GM19467 (cell line): ENCODE data around the gene TLR5.
A peak's percentile ranks its signal among the peaks of the same experiment; 100 is the strongest.
"Not testable (repeated sequence)": the region's sequence is repeated elsewhere in the genome, so short reads cannot be mapped to it uniquely, and the experiment has no call there.

Source experiments
- ATAC-seq: cut with Tn5 transposase; IDR thresholded peaks from one replicate; pipeline ENCODE4 v1.9.1; 2021; ENCODE audit warnings: mild to moderate bottlenecking, moderate library complexity; ENCODE audit not compliant: unreplicated experiment

The TLR5 gene

DNA sequence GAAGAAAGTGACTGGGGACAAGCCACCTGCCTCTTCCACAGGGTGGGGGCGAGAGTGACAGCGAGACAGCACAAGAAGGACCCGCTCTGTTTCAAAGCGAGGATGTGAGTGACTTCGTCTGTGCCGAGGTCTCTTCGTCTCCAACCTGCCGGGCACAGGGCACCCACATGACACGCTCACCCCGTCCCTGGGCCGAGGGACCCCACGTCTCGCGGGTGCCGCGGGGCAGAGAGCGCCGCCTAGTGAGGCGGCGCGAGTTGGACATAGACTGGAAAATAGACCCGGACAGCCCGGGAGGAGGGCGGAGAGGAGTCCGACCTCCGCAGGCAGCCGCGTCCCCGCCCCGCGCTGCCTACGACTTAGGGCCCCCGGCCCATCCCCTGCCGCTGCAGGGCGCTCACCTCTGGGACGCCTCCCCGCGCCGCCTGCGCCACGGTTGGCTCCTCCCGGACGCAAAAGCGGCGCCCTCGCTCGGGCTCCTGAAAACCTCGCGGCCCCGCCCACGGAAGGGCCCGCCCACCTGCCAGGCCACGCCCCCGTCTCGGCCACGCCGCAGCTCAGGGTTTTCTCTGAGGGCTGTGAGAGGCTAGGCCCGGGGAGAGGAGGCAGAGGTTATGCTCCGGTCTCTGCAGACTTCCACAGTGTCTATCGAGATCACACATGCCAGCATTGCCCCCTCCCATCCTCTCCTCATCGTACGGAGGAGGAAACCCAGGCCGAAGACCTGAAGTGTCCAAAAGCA lies at the start of gene TLR5:
Gene TLR5 (minus strand): TSS at position 454 of the 742 bp plus-strand sequence. CDS start 30,217 bp downstream, outside the sequence.
- peak; percentile 92 for ATAC-seq

GRCh38 chr1:223189903-223190724 lies 47.1 kb upstream of the TLR5 start:
- ATAC-seq = no peak

DNA sequence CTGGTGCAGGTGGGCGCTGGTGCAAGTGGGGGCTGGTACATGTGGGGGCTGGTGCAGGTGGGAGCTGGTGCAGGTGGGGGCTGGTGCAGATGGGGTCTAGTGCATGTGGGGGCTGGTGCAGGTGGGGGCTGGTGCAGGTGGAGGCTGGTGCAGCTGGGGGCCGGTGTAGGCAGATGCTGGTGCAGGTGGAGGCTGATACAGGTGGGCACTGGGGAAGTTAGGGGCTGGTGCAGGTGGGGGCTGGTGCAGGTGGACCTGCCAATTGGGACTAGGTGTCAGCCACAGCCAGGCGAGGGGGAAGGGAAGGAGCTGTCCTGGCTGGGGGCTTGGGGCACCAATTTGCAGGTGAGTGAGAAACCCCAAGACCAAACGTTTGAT lies 46.5 kb upstream of the TLR5 start:
- no peak for ATAC-seq

- ATAC-seq = no peak
Observed at GRCh38 chr1:223188618-223189356, 45.7 kb upstream of the TLR5 start.

DNA sequence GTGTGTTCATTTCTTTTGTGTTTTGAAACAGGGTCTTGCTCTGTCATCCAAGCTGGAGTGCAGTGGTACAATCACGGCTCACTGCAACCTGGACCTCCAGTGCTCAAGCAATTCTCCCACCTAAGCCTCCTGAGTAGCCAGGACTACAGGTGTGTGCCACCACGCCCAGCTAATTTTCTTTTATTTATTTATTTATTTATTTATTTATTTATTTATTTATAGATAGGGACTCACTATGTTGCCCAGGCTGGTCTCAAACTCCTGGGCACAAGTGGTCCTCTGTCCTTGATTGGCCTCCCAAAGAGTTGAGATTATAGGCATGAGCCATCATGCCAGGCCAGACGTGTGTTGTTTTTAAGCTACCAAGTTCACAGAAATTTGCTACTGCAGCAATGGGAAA lies 43.8 kb upstream of the TLR5 start:
- no peak for ATAC-seq

DNA sequence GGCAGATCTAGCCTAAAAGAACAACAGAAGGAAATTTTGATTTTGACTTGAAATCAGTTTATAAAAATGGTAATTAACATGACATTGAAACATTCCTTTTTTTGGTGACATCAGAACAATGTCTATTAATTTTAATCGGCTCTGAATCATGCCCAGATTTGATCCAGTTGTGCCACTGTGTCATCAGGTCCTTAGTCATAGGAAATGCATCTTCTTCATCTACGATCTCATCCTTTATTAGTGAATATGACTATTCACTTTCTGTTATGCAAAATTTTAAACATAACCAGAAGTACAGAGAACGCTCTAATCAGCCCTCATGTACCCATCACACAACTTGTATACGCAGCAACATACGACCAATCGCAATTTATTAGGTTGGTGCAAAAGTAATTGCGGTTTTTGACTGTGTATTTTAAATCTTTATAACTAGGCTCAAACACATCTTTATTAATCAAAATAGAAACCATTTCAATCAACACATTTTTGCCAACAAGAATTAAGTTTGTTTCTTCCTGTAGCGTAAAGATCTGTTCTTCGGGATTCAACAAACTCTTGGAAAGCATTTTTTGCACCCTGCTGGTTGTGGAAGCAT lies 40.3 kb upstream of the TLR5 start:
- ATAC-seq = no peak

DNA sequence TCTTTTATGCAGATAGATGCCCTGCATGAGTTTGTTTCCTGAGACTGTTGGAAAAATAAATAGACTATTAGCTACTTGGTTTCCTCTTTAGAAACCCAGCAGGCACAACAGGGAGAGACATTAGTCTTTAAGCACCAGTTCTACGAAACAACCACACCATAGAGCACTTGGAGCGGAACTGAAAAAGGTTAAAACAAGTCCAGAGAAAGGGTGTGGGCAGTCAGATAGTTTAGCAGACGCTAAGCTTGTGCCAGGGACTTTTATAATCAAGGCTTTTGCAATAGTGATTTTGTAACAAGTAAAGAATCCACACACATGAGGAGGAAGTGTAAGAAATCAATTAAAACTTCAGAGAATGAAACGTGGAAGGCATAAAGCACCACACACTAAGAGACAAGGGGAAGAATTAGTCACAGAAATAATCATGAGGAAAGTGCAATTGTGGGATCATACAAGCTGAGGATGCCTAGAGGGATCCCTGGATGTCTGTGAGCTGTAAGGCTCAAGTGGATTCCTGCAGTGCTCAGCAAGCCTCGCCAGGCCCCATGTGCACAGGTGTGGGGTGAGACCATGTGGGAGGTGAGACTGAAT lies 37.8 kb upstream of the TLR5 start:
- ATAC-seq = no peak

- ATAC-seq = no peak
Observed at GRCh38 chr1:223179786-223180185, 36.7 kb upstream of the TLR5 start.

- no peak for ATAC-seq
Observed at GRCh38 chr1:223179280-223179679, 36.2 kb upstream of the TLR5 start.

DNA sequence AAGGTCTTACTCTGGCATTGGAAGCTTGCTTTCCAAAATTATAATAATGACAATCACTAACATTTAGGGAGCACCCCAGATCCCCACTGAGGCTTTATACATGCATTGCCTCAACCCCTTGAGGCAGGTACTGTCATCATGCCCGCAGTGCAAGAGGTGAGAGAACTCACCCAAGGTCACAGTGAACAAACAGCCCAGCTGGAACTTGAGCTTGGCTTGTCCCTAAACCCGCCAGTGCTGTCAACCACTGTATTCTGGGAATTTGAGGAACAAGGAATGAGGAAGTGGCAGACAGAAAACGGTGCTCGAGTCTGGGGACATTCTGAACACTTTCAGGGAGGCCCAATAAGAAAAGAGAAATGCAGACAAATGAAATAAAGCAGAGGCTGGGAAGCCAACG lies 34.6 kb upstream of the TLR5 start:
- ATAC-seq = no peak

GRCh38 chr1:223176437-223176836 lies 33.4 kb upstream of the TLR5 start:
- no peak for ATAC-seq

- ATAC-seq = no peak
Observed at GRCh38 chr1:223175633-223176032, 32.6 kb upstream of the TLR5 start.

- no peak for ATAC-seq
Observed at GRCh38 chr1:223175032-223175431, 32.0 kb upstream of the TLR5 start.

DNA sequence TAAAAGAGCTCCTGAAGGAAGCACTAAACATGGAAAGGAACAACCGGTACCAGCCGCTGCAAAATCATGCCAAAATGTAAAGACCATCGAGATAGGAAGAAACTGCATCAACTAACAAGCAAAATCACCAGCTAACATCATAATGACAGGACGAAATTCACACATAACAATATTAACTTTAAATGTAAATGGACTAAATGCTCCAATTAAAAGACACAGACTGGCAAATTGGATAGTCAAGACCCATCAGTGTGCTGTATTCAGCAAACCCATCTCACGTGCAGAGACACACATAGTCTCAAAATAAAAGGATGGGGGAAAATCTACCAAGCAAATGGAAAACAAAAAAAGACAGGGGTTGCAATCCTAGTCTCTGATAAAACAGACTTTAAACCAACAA lies 26.4 kb upstream of the TLR5 start:
- not testable (repeated sequence) for ATAC-seq

DNA sequence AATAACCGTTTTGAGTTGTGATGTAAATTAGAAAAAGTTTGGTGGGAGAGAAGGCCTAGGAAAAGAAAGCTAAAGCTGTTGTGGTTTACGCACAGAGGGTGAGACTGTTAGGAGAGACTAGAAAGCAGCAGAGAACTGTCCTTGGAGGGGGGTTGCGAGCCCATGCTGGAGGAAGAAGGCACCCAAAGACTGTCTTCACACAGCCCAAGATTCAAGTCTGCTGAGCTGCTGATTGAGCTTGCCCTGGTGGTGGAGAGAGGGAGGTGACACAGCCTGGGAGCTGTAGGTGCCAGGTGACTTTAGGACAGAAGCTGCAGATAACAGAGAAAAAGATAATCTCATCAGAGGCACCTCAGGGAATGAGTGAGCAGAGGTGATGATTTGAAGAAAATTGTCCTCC lies 18.3 kb upstream of the TLR5 start:
- no peak for ATAC-seq

DNA sequence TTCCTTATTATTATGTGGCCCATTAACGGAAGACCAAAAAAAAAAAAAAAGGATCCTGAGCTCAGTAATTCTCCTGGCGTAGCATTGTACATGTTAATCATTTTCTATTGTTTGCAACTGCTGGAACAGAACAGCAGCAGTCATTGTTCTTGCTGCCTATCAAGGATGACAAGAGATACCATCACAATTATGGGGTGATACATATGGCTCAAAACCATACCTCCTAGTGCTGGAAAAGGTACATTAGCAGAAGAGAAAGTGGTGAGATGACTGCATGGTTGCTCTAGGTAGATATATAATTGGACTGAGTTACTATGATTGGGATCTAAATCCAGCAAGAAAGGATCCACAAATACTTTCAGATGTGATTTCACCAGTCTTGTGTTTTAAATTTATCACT lies 13.3 kb upstream of the TLR5 start:
- no peak for ATAC-seq

DNA sequence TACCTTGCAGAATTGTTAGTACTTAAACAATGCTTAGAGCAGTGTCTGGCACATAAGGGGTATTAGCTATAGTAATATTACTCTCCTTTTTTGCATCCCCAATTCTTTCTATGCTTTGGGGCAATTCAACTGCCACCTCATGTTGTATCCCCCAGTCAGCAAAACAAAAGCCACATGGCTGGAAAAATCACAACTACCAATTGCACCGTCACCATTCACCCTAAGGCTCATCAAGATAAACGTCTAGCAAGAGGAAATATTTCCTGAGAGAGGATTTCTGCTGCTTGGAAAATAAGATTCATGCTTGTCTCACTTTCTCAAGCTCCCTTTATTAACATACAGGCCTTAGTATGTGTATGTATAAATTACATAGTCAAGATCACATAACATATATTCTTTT lies 12.1 kb upstream of the TLR5 start:
- ATAC-seq = no peak

DNA sequence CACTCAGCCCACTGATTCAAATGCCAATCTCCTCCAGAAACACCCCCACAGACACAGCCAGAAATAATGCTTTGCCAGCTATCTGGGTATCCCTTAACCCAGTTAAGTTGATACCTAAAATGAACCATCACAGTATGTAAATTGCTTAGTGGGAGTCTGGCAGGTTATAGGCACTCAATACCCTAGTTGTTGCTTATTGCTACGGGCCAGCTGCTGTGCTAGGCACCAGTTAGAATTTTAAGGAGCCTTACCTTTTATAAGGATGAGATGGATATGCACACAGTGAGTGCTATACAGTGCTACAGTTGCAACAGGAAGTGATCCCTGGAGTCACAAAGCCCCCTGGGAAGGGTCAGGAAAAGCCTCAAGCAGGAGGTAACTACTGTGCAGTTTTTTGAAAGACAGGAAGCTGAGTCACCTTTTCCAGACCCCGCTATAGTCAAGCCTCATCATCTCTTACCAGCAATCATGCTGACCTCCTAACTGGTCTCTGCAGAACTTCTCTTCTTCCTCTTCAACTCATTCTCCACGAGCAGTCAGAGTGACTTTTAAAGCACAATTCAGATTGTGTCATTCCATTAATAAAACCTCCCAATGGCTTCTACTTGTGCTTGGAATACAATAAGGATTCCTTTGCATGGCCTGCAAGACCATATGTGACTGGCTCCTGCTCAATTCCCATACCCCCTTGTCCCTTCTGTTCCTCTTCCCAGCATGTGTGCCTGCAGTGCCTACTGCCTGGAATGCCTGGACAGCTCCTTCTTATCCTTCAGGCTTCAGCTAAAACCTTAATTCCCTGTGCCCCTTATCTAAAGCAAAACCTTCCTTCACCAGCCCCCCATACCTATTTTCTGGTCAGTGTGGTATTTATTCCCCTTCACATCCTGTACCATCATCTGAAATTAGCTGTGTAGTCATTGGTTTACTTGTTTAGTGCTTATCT lies 10.4 kb upstream of the TLR5 start:
- no peak for ATAC-seq

DNA sequence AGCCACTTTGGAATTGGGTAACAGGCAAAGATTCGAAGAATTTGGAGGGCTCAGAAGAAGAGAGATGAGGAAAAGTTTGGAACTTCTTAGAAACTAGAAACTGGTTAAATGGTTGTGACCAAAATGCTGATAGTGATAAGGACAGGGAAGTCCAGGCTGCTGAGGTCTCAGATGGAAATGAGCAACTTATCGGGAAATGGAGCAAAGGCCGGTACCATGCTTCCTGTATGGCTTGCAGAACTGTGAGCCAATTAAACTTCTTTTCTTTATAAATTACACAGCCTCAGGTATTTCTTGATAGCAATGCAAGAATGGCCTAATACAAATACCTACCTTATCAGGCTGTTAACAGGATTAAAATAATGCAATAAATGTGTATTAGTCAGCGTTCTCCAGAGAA lies 9.4 kb upstream of the TLR5 start:
- no peak for ATAC-seq

- no peak for ATAC-seq
Observed at GRCh38 chr1:223150443-223150842, 7.4 kb upstream of the TLR5 start.
